ENCODE data around the gene CTCFL.

CTCFL gene

GRCh38 chr20:57564180-57564802 is 39.4 kb upstream of the CTCFL start:
- no peak for ATAC-seq (ENCODE audit: low read depth)

GRCh38 chr20:57563522-57563921 is 38.6 kb upstream of the CTCFL start:
- no peaks in the 10 kb centered on the region for H3K36me3 Mint-ChIP-seq
- DNase-seq (ENCODE audit: low spot score in 2 of 2) (no peak), ATAC-seq (ENCODE audit: low read depth) (no peak)
- peaks cover 14% of the 10 kb centered on the region for H3K27me3 Mint-ChIP-seq
- no peaks in the 10 kb centered on the region for H3K9me3 Mint-ChIP-seq
- H3K4me3 Mint-ChIP-seq = no peak overlapping the region
- peaks cover 3% of the 10 kb centered on the region for H3K4me1 Mint-ChIP-seq
- H3K27ac Mint-ChIP-seq = no peak overlapping the region

More at GRCh38 chr20:57564180-57564802, 39.4 kb upstream of the CTCFL start:
- DNase-seq (ENCODE audit: low spot score in 2 of 2) = no peak
- Mint-ChIP-seq H3K9me3 (no peaks in the 10 kb centered on the region), H3K27ac (no peak overlapping the region), H3K4me1 (peaks cover 2% of the 10 kb centered on the region), H3K4me3 (no peak overlapping the region), H3K36me3 (no peaks in the 10 kb centered on the region), H3K27me3 (peaks cover 14% of the 10 kb centered on the region)

- peaks cover 13% of the 10 kb centered on the region for H3K27me3 Mint-ChIP-seq
- H3K4me3 Mint-ChIP-seq = no peak overlapping the region
- H3K9me3 Mint-ChIP-seq = no peaks in the 10 kb centered on the region
- ATAC-seq (ENCODE audit: low read depth) (no peak), DNase-seq (ENCODE audit: low spot score in 2 of 2) (no peak)
- peaks cover 3% of the 10 kb centered on the region for H3K4me1 Mint-ChIP-seq
- no peaks in the 10 kb centered on the region for H3K36me3 Mint-ChIP-seq
- no peak overlapping the region for H3K27ac Mint-ChIP-seq
These were observed 37.9 kb upstream of the CTCFL start for GRCh38 chr20:57562541-57563465.

GRCh38 chr20:57561356-57562279 is 36.7 kb upstream of the CTCFL start:
- ATAC-seq (ENCODE audit: low read depth) = no peak
- no peak overlapping the region for H3K27ac Mint-ChIP-seq
- H3K36me3 Mint-ChIP-seq = no peaks in the 10 kb centered on the region

GRCh38 chr20:57560554-57561355 is 35.8 kb upstream of the CTCFL start, which contains the start of gene PCK1:
TSS of gene PCK1 (plus strand) at chr20:57561110. CDS start at chr20:57561412, 302 bp downstream.
- Mint-ChIP-seq H3K27ac (no peak within 1 kb of the TSS), H3K4me1 (peaks cover 3% of the 10 kb centered on the region), H3K4me3 (no peak within 1 kb of the TSS), H3K36me3 (no peaks in the 10 kb centered on the region), H3K9me3 (no peaks in the 10 kb centered on the region), H3K27me3 (peaks cover 21% of the 10 kb centered on the region)
- no peak for ATAC-seq (ENCODE audit: low read depth)
- no peak for DNase-seq (ENCODE audit: low spot score in 2 of 2)

More at GRCh38 chr20:57561356-57562279, 36.7 kb upstream of the CTCFL start:
- peaks cover 3% of the 10 kb centered on the region for H3K4me1 Mint-ChIP-seq
- DNase-seq (ENCODE audit: low spot score in 2 of 2) = no peak
- peaks cover 21% of the 10 kb centered on the region for H3K27me3 Mint-ChIP-seq
- no peaks in the 10 kb centered on the region for H3K9me3 Mint-ChIP-seq
- no peak overlapping the region for H3K4me3 Mint-ChIP-seq

- Mint-ChIP-seq H3K4me1 (peaks cover 3% of the 10 kb centered on the region), H3K4me3 (no peak overlapping the region), H3K27ac (no peak overlapping the region), H3K9me3 (no peaks in the 10 kb centered on the region), H3K27me3 (peaks cover 18% of the 10 kb centered on the region), H3K36me3 (no peaks in the 10 kb centered on the region)
- DNase-seq (ENCODE audit: low spot score in 2 of 2) (no peak), ATAC-seq (ENCODE audit: low read depth) (no peak)
These were observed 35.0 kb upstream of the CTCFL start for GRCh38 chr20:57559658-57560553.

- H3K4me3 Mint-ChIP-seq = no peak overlapping the region
- H3K36me3 Mint-ChIP-seq = no peaks in the 10 kb centered on the region
- no peaks in the 10 kb centered on the region for H3K9me3 Mint-ChIP-seq
- no peak overlapping the region for H3K27ac Mint-ChIP-seq
- ATAC-seq (ENCODE audit: low read depth) = no peak
- H3K27me3 Mint-ChIP-seq = peaks cover 18% of the 10 kb centered on the region
- no peak for DNase-seq (ENCODE audit: low spot score in 2 of 2)
- H3K4me1 Mint-ChIP-seq = peaks cover 3% of the 10 kb centered on the region
These were observed 34.3 kb upstream of the CTCFL start for GRCh38 chr20:57559289-57559634.

GRCh38 chr20:57558614-57559288 is 33.8 kb upstream of the CTCFL start:
- H3K27me3 Mint-ChIP-seq = peaks cover 19% of the 10 kb centered on the region
- no peaks in the 10 kb centered on the region for H3K9me3 Mint-ChIP-seq
- H3K4me3 Mint-ChIP-seq = no peak overlapping the region
- ATAC-seq (ENCODE audit: low read depth) (no peak), DNase-seq (ENCODE audit: low spot score in 2 of 2) (no peak)
- peaks cover 3% of the 10 kb centered on the region for H3K4me1 Mint-ChIP-seq
- no peak overlapping the region for H3K27ac Mint-ChIP-seq
- no peaks in the 10 kb centered on the region for H3K36me3 Mint-ChIP-seq

GRCh38 chr20:57557926-57558613 is 33.1 kb upstream of the CTCFL start:
- ATAC-seq (ENCODE audit: low read depth) (no peak), DNase-seq (ENCODE audit: low spot score in 2 of 2) (no peak)
- Mint-ChIP-seq H3K27ac (no peak overlapping the region), H3K9me3 (no peaks in the 10 kb centered on the region), H3K36me3 (no peaks in the 10 kb centered on the region), H3K4me3 (no peak overlapping the region), H3K27me3 (peaks cover 19% of the 10 kb centered on the region), H3K4me1 (peaks cover 3% of the 10 kb centered on the region)

- H3K9me3 Mint-ChIP-seq = no peaks in the 10 kb centered on the region
- no peak overlapping the region for H3K27ac Mint-ChIP-seq
- ATAC-seq (ENCODE audit: low read depth) = no peak
- peaks cover 14% of the 10 kb centered on the region for H3K27me3 Mint-ChIP-seq
- H3K36me3 Mint-ChIP-seq = no peaks in the 10 kb centered on the region
- no peak for DNase-seq (ENCODE audit: low spot score in 2 of 2)
- H3K4me3 Mint-ChIP-seq = no peak overlapping the region
- H3K4me1 Mint-ChIP-seq = peaks cover 3% of the 10 kb centered on the region
These were observed 32.0 kb upstream of the CTCFL start for GRCh38 chr20:57556980-57557274.

- Mint-ChIP-seq H3K27me3 (peaks cover 15% of the 10 kb centered on the region), H3K4me1 (peaks cover 3% of the 10 kb centered on the region), H3K27ac (no peak overlapping the region), H3K4me3 (no peak overlapping the region), H3K9me3 (no peaks in the 10 kb centered on the region), H3K36me3 (no peaks in the 10 kb centered on the region)
- ATAC-seq (ENCODE audit: low read depth) = no peak
- no peak for DNase-seq (ENCODE audit: low spot score in 2 of 2)
These were observed 30.7 kb upstream of the CTCFL start for GRCh38 chr20:57555457-57556184.
